Stimulated activated CD4-positive, alpha-beta T cell treated with anti-CD3 and anti-CD28 coated beads, Interleukin-15, amount 100 ng/mL, for 1 hour (primary cell): ENCODE measurements around the gene THEM4.

Source experiments
- DNase-seq, 2 donors: peaks; one replicate each; pipeline ENCODE4 v3.0.0-alpha.2; 2020; ENCODE audit warnings: low read depth in 1 of 2, low spot score in 1 of 2

Gene THEM4

DNA sequence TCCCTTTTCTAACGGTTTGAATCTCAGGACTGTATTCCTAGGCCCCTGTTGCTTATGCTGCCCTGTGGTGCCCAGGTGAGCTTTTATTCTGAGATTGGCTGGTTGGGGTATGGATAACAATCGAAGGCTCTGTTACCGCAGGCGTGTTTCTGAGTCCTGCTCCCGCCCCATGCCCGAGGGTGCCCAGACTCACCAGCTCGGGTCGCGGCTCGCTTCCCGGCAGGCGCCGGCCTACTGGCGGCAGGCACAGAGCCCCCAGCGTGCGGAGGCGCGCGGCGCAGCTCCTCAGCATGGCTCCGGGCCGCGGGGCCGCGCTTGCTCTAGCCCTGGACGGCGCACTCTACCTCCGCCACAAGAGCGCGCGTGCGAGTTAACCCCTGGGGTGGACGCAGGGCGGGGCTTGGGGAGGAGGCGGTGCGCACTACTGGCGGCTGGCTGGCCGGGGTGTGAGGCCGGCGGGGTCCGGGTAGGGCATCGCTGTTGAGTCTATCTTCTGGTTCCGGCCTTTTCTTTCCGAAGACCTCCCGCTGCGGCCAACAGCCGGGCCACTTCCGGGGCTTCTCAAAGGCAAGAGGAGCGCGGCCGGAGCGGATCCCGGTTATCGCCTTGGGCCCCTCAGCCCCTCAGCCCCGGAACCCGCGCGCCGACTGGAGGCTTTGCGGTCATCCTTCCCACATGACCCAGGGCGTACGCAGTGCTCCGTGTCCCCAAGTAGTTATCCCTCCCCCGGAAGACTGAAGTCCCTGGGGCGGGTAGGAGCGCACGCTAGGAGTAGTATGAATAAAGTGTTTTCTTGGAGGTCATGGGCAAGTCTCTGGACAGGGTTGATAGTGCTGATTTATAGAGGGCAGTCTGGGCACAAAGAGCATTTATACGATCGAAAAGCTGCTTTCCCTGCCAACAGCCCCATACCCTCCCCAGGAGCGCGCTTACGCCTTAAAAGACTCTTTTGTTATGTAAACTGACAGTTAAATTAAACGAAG, at the start of gene THEM4:
THEM4 (minus strand) TSS at position 345 of the 983 bp plus-strand sequence; CDS start at position 292, 53 bp downstream.
- peak; percentile 83 to 95 for DNase-seq

DNA sequence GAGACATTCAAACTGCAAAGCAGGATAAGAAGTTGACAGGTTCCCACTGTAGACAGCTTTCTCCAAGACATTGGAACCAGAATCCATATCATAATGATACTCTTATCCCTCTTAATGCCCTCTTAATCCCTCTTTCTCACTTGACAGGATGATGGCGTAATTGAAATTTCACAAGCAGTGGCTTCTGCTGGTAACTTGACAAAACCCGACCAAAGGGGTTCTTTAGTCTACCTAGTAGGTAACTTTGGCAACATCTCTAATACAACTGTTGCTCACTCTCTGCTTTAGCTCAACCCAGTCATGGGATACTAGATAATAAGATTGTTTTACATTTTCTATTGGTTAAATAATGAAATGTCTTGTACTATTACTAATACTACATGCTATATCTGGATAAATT, 49.6 kb upstream of the THEM4 start:
- DNase-seq, result no peak

DNA sequence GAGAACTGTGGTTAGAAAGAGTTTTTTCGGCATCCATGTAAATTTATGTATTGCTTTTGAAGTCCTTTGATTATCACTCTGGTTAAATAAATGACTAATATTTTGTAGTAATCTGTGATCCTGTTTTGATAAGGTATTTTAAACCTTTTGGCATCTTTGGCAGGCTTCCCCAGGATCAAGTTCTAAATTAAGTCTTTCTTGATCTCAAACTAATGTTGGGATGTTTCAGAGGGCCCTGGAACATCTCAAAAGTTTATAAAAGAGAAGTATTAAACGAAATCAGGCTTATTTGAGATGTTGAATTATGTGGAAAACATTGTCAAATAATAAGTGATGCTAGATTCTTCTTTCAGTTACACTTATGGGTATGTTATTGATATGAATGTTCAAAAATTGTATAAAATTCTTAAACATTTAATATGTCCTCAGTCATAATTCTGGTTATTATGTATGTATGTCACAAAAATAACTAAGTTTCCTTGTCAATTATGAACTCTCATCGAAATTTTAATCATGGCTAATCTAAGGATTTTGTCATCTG, 47.7 kb upstream of the THEM4 start:
- DNase-seq, result no peak

DNA sequence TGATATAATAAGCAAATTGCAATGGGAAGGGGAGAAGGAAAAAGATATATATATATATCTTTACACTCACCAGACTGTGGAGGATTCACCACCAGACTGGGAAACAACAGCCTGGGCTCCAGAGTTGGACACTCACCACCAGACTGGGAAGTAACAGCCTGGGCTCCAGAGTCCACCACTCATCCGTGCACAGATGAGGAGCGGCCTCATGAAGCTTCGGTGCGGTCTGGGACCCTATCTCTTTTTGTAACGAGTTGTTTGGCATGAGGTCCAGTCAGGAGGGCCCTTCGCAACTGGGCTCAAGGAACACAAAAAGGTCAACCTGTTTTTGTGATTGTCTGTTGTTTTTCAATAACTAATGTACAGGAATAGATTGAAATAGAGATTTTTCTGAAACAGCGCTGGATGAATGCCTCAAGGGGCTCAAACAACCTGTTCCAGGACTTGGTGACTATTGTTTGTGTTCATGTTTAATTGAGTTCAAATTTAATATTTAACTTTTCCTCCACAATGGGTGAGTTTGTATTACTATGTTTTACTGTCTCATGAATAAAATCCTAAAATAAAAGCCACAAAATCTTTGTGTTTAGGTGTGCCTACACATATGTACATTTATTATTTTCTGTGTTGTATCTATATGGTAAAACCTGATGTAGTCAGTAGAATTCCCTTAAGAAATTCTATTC, 44.2 kb upstream of the THEM4 start:
- no peak for DNase-seq

DNA sequence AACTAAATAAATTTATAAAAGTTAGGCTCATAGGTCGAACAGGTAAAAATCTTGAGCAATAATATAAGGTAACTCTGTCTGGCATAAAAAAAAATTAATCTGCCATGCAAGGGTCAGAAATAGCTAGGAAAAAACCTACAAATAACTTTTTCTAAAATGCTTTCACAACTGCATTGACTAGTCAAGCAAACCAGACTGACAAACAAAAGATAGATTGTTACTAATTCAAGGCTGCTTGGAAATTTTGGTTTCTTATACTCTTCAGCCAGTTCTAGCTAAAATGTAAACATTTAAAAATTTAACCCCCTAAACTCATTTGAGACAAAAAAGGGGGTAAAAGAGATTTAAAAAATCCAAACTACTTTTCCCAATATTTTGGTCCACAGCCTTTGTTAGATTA, 43.5 kb upstream of the THEM4 start:
- no peak for DNase-seq

DNA sequence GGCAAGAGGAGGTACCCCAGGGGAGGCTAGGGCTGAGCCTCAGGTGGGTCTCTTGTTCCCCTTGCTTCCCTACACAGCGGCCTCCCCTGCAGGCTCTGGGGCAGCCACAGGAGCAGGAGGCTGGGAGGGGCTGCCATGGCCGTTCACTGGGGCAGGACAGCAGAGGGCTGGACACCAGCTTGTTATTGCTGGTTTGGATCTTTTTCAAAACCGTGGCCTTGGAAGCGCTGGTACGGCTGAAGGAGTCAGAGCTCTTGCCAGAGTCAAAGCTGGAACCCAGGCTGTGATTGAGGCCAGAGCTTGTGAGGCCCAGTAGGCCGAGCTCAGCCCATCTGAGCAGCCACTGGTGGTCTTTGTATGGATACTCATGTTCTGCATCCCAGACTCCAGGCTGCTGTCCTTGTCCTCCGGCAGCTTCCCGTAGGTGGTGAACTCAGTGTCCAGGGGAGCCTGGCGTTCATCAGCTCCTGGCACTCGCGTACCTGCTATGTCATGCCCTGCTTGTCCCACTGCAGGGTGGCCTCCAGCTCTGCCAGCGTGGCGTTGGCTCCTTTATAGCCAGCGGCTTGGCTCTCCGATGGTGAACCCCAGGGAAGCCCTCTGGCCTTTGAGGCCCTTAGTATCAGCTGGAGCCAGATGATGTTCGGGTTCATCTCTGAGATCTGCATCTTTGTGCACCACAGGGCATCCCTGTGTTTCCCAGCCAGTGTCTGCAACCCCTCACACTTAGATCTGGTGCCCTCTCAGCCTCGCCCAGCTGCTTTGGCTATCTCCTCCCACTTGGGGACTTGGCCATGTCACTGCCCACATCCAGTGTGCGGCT, 40.3 kb upstream of the THEM4 start:
- no peak for DNase-seq

DNA sequence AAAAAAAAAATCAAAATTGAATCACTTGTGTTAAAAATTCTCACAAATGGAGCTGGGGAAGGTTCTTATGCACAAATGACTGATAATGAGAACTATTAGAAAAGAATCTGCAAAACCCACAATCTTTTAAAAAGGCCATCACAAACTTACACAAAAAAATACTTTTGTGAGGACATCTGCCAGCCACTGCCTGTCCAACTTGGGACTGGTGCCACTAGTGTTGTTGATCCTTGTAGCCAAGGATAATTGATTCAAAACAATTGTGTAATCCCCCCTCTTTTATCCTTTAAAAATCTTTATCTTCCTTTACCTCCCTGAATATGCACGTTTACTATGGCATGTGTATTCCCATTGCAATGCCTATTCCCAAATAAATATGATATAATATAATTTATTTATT, 39.2 kb upstream of the THEM4 start:
- DNase-seq, result no peak

DNA sequence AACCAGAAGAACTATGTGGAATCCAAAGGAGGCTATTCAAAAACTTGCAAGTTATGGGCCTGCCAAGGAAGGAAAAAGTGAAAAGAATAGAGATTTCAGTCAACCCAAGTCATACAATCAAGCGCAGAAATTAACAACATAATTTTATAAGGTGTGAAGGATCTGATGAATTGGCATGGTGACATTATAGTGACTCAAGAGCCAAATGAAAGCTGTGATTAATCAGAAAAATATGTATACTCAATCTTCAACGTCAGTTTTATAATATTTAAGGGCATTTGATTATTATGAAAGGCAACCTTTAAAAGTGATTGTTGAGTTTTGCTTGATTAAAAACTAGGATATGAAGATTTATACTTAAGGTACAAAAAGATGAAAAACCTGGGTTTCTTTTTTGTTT, 37.8 kb upstream of the THEM4 start:
- no peak for DNase-seq

DNA sequence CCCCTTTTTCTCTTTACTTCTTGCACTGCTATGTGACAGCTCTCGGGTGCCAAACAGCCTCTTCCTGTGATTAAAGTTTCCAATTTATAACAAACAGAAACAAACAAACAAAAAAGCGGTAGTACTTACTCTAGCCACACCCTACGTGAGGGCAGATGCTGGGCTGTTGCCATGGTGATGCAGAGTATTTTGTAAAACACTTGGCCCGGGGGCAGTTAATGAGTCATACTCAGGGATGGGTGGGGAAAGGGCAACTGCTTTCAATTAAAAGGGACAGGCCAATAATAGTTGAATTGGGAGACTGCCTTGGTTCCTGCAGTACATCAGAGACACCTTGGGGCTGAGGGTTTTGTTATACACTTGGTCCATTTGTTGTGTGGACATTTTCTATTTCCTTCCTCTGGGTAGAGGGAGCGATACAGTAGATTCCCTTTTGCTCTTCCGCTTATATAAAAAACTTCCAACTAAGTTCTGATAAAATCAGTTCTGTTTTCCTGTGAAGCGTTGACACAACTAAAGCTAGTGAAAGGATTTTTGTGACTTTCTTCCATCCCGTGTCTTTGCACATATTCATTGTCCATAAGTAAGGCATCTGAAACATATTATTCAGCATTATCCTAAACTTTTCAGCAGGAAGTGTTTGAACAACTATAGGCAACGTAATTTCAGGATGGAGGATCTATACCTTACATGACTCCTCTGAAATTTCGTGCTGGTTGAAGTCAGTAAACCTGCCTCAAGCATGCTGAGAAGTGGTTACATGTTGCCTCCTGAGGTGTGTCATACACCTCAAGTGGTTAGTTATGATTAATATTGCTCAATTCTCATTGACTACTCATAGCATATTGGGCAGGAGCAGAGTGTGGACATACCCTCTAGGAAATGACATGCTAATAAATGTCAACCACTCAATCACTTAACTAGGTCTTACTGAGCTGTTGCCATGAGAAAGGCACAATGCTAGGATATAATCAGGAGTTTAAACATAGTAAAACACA, 36.7 kb upstream of the THEM4 start:
- peak; percentile 18 to 60 for DNase-seq

DNA sequence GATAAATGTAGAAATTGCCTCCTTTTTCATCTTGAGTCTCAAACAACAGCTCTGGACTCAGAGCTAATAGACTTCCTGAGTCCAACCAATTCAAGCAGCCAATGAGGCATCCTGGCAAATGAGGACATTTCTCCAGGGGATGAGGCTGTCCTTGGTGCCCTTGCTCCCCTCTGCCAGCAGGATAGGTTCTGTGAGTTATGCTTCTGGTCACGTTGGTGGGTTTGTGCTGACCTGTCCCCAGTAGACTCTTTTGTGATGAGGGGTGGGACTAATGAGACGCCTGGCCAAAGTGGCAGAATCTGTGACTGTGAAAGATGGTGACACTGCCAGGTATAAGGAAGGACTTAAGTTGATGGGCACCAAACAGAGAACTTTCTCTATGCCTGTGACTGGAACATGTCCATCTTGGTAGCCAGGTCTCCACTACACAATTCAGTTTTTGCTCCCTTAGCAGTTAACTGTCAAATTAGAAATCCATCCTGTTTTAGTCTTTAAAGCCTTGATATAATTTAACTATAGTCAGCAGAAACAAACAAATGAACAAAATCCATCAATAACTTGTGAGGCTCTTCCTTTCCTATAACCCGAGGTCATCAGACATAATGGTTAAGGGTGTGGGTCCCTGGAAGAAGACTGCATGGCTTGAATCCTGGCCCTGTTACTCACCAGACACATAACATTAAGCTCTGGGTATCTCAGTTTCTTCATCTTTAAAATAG, 35.7 kb upstream of the THEM4 start:
- DNase-seq, result no peak

DNA sequence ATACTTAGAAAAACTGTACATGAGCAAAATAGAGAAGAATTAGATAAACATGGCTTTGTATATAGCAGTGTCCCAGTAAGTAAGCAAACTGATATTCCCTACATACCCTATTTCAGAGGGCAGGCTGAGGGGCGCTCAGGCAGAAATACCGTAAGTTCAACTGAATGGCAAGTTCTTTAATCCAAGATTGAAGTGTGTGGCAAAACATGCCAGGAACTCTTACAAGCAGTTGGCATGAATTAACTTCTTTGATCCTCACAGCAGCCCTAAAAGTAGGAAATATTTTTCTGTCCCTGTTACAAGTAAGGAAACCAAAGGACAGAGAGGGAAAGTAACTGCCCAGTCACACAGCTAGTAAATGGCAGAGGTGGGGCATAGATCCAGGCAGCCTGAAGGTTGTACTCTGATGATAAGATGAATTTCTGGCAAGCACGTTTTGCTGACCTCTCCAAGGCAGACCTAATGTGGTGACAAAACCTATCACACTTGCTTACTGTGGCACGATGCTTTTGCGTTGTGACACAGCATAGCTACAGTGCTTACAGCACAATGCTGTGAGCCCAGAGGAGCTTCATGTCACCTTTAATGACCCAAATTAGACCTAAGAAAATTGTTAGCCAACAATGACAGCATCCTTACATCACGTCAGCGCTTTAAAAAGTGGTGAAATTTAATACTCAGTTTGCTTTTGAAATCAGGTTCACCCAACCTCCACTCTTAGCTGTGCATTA, 35.0 kb upstream of the THEM4 start:
- DNase-seq, result no peak

DNA sequence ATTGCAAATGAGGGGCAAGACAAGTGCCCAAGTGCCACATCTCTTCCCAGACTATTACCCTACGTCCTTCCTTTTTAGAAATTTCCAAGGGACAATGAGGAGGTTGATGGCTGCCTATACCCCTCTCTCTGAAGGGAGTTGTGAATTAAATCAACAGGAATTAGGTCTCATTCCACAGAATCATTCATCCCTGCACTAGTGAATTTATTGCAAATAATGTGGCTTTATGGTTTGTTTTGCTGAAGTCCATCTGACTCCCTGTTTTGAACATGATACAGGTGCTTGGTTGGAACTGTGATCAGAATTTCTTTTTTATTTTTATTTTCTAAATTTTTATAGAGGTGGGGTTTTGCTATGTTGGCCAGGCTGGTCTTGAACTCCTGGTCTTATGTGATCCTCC, 34.3 kb upstream of the THEM4 start:
- no peak for DNase-seq

DNA sequence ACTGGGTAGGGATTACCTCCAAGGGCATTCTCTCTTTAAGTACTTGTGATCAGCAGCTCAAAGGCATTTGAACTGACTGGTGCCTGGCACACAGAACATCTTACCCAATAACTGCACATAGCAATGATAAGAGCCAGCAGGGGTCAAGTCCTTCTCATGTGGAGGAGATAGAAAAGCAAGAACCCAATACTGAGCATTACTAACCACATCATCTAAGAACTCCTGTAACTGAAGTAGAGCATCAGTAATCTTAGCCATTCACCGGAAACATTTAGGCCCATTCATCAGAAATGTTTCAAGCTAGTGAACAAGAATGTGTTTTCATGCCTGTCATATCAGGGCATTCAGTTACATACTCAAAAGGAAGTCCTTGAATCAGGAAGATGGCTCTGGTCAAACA, 33.6 kb upstream of the THEM4 start:
- no peak for DNase-seq

DNA sequence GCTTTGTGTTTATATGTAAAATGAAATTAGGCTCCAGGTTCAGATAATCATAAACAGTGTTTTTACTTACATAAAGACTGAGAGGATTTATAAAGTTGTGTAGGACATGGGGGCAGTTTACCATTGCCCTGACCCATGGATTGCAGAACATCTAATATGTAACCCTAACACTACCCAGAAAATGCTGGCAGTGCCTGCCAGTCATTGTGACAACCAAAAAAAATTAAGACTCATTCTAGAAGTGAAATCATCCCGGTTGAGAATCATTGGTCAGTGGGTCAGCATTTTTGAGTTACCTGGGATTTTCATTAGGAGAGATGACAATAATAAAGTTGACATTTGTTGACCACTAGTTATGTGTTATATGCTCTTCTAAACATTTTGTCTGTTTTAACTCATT, 31.2 kb upstream of the THEM4 start:
- DNase-seq, result no peak

DNA sequence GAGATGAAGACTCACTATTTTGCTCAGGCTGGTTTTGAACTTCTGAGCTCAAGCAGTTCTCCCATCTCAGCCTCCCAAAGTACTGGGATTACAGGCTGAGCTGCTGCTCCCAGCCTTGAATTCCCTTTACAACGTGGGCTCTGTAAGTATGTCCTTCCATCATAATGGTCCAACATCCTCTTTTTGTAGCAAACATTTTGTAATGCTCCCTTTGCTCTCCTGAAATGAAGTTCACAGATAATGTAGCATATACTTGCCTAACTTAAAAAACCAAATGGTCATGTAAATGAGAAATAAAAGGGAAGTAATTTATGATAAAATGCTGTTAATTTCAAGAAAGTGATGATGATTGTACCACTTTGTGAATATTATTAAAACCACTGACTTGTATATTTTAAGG, 30.5 kb upstream of the THEM4 start:
- DNase-seq, result no peak

DNA sequence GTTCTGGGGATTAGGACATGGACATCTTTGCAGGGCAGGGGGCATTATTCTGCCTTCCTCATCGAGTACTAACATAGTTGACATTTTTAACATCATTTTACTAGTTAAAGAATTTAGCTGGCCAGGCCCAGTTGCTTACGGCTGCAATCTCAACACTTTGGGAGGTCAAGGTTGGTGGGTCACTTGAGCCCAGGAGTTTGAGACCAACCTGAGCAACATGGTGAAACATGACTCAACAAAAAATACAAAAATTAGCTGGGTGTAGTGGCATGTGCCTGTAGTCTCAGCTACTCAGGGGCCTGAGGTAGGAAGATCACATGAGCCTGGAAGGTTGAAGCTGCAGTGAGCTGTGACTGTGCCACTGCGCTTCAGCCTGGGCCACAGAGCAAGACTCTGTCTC, 29.8 kb upstream of the THEM4 start:
- no peak for DNase-seq

DNA sequence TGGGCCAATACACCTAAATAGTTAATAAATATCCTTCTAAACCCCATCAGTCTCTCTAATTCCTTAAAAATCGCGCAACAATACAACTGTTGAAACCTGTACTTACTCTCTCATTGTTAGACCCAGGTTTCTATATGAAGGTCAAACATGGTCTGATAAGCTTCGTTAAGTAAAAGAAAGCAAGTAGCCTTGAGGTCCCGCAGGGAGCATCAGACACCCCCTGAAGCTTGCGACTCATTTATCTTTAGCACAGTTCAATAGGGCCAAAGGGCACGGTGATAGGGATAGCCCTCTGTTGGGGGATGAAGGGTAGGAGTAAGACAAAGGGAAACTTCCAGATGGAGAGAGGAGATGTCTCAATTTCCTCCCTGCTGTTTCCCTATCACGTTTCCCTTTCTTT, 27.3 kb upstream of the THEM4 start:
- DNase-seq, result no peak

DNA sequence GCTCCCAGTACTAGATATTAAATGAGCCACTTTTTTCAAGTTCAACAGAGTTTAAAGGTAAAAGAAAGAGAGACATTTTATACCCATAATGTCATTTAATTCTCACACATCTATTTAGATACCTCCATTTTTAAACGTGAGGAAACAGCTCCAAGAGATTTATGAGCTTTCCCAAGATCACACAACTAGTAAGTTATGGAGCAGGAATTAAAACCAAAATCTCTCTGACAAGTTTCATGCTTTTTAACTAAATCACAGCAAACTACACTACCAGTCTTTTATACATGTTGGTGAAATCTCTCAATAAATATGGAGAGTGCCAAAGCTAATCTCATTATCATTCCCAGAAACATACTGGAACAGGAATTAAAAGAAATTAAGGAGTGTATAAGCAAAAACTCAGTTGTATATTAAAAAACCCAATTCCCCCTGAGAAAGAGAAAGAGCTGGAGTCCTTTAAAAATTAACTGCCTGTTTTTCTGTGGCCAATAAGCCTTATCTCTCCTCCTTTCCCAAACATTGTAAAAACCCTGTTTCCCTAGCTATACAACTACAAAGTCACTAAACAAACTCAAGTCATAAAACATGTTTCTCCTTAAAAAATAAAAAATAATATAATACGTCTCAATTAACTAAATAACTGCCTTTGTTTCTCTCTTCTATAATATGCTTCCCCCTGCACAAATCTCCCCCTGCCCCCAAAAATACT, 26.7 kb upstream of the THEM4 start:
- no peak for DNase-seq
